IPS DF 6.9 (cell line): ENCODE data around the gene SLC29A2.

ENCODE experiments used
- DNase-seq: peaks from one replicate; pipeline ENCODE4 v3.0.0-alpha.2; 2013; ENCODE audit warnings: low read depth, low spot score
- H3K27ac ChIP-seq: one replicate; pipeline ENCODE4 v1.5.1; 2013; ENCODE audit warnings: low read length, control low read depth
- H3K27me3 ChIP-seq: 2 replicates; pipeline ENCODE4 v1.6.1; 2013; ENCODE audit warnings: mild to moderate bottlenecking, low read length; ENCODE audit not compliant: control insufficient read depth, insufficient read depth
- H3K36me3 ChIP-seq: 2 replicates; pipeline ENCODE4 v1.6.1; 2013; ENCODE audit warnings: low read length; ENCODE audit not compliant: control insufficient read depth, insufficient read depth
- H3K4me1 ChIP-seq: 2 replicates; pipeline ENCODE4 v1.6.1; 2013; ENCODE audit warnings: low read length; ENCODE audit not compliant: control insufficient read depth, insufficient read depth
- H3K4me3 ChIP-seq: 2 replicates; pipeline ENCODE4 v1.5.1; 2013; ENCODE audit warnings: mild to moderate bottlenecking, low read length
- H3K9me3 ChIP-seq: 2 replicates; pipeline ENCODE4 v1.6.1; 2013; ENCODE audit warnings: low read length, inconsistent platforms; ENCODE audit not compliant: control insufficient read depth, insufficient read depth
- WGBS: extraction: QIAGEN DNeasy Blood & Tissue Kit; methylation state at CpG from one replicate; pipeline ENCODE4 v1.1.7; 2013; ENCODE audit warnings: mixed read lengths, missing lambda C conversion rate; ENCODE audit not compliant: insufficient read length, insufficient coverage; 5-methylcytosine and 5-hydroxymethylcytosine counted together

The SLC29A2 gene

DNA sequence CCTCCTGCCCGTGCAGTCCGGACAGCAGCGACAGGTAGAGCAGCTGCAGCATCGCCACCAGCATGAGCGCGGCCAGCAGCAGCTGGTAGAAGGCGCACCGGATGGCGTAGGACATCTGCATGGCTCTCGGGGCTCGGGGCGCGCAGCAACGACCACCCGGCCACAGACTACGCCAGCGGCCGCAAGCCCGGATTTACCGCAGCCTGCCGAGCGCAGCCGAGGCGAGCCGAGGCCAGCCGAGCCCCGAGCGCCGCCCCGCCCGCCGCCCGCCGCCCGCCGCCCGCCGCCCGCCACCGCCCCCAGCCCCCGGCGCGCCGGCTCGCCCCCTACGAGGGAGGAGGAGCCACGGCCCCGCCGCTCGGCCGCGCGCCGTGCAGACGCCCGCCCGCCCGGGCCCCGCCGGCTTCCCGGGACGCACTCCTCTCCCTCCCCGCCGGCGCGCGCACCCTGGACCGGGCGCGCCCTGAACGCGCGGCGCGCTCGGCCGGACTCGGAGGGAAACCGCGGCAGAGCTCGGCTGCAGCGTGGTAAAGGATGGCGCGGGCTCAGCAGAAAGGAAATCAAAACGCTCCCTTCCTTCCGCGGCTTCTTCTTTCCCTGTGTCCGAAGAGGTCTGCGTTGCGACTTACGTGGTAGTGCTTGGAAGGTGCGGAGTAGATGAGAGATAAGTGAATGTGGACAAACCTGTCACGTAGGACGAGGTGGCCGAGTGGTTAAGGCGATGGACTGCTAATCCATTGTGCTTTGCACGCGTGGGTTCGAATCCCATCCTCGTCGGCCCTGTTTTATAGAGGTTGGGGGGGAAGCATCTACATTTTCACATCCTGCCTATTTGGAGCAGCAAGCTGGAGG is 23.9 kb downstream of the SLC29A2 start, which contains the start of gene B4GAT1:
Gene B4GAT1 (minus strand): TSS at position 205 of the 852 bp plus-strand sequence. CDS start 84 bp downstream, at position 121.
- peak within 1 kb of the TSS; percentile 95 for H3K4me3 ChIP-seq
- no peaks in the 10 kb centered on the region for H3K27me3 ChIP-seq
- H3K4me1 ChIP-seq, result no peaks in the 10 kb centered on the region
- WGBS, result no CpG with 5 or more reads among the region's 101 CpGs
- H3K27ac ChIP-seq, result no peak within 1 kb of the TSS
- DNase-seq, result no peak
- no peaks in the 10 kb centered on the region for H3K9me3 ChIP-seq
- H3K36me3 ChIP-seq, result no peaks in the 10 kb centered on the region

DNA sequence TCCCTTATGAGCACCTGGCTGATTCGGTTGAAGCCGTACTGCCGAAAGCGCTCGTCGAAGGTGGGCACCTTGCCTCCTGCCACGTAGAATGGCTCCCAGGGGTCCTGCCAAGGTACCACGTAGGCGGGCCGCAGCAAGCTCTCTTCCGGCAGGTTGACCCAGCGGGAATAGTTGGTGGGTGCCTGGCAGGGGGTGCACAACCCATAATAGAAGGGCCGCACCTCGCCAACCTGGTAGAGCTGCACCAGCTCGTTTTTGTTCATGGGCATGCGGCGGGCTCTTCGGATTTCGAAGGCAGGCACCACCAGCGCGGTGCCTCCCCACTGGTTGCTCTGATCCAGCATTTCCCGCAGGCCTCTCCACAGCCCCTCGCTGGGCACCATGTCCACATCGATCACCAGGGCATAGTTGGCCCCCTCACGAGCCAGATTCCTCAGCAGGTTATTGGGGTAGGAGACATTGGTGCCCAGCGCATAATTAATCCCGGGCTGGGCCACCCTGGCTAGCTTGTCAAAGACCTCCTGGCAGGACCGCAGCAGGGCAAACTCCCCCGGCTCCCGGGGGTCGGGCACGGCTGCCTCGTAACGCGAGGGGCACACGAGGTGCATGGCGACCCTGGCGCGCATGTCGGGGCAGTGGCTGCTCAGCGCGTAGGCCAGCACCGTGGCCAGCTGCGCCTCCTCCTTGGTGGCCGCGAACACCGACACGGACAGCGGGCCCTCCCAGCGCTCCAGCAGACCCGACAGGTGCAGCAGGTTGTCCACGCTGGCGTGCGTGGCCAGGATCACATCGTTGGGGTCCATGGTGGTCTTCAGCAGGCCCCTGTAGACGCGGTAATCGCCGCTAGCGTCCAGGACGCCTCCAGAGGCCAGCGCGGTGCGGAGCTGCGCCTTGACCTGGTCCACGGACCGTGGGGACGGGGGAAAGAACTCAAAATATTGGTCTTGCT is 24.8 kb downstream of the SLC29A2 start:
- Histone ChIP-seq H3K27me3 (no peaks in the 10 kb centered on the region), H3K4me1 (no peaks in the 10 kb centered on the region), H3K4me3 (peak overlapping the region; percentile 95), H3K27ac (no peak overlapping the region), H3K9me3 (no peaks in the 10 kb centered on the region), H3K36me3 (peaks cover 2% of the 10 kb centered on the region)
- DNase-seq, result no peak
- no CpG with 5 or more reads among the region's 68 CpGs for WGBS

DNA sequence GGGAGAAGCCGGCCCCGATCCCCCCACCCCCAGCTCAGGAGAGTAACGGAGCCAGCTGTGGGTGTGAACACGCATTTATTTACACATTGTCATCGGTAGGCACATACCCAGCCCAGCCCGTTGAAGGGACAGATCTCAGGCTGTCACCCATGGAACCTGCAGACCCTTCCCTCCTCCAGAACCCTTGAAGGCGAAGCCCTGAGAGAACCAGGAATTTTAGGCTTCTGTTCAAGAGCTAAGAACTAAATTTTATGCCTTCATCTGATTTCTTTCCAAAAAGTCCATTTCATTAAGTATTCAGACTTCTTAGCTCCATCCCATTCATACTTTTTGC is 26.3 kb downstream of the SLC29A2 start:
- no peaks in the 10 kb centered on the region for H3K9me3 ChIP-seq
- no CpG with 5 or more reads among the region's 7 CpGs for WGBS
- DNase-seq, result no peak
- H3K4me3 ChIP-seq, result peak overlapping the region; percentile 8; the same call in 1 of the 2 replicates
- H3K4me1 ChIP-seq, result no peaks in the 10 kb centered on the region
- no peaks in the 10 kb centered on the region for H3K27me3 ChIP-seq
- H3K36me3 ChIP-seq, result peaks cover 10% of the 10 kb centered on the region
- H3K27ac ChIP-seq, result no peak overlapping the region

DNA sequence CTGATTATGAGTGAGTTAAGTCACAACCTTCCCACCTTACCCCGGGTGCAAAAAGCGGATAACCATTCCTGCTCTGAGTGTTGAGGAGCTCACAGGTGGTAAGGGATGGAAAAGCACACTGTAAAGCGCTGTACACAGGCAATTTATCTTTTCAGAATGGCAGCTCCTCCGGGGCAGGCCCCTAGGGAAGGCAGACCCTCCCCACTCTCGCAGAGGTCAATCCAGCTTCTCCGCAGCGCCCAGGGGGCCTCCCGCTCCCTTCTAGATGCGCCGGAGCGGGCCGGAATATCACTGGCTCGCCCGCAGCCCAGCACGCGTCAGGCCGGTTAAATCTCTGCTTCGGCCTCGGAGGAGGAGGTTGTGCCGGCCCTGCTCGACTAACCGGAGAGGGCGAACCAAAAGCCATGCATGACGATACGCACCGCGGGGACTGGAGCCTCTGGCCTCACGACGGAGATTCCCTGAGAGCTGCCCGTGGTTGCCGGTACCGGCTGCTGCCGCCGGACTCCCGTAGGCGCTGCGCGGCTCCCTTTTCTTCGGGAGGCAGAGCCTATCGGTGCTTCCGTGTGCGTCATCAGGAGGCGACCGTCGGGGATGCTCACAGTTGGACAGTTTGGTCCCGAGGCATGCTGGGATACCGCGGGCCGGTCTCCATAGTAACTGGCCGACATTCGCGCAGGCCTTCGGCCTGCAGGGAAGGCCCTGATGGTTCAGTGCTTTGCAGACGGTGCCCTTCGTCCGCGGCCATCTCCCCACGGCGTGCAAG is 26.8 kb downstream of the SLC29A2 start, which contains the start of gene BRMS1:
Gene BRMS1 (minus strand): TSS at position 555 of the 766 bp plus-strand sequence. CDS start 2,870 bp downstream, outside the sequence.
- no peaks in the 10 kb centered on the region for H3K4me1 ChIP-seq
- DNase-seq, result peak; percentile 95
- H3K4me3 ChIP-seq, result peak within 1 kb of the TSS; percentile 74
- no peak within 1 kb of the TSS for H3K27ac ChIP-seq
- no CpG with 5 or more reads among the region's 59 CpGs for WGBS
- H3K27me3 ChIP-seq, result no peaks in the 10 kb centered on the region
- H3K9me3 ChIP-seq, result no peaks in the 10 kb centered on the region
- peaks cover 14% of the 10 kb centered on the region for H3K36me3 ChIP-seq

DNA sequence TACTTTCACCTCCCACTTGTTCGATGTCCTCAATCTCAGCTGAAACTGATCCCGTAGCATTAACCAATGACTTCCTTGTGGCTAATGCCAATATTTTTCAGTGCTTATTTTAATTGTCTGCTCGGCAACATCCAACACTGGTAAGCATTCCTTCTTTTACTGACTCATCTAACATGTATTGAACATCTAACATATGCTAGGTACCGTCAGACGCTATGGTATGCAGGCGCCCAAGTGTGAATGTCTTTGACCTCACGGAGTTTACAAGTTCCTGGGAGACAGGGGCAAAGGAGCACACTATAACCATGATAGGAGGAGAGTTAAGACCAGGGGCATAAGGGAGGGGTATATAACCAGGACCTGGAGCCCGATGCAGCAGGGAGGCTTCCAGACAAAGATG is 28.4 kb downstream of the SLC29A2 start:
- Histone ChIP-seq H3K9me3 (no peaks in the 10 kb centered on the region), H3K4me3 (no peak overlapping the region), H3K27ac (no peak overlapping the region), H3K27me3 (no peaks in the 10 kb centered on the region), H3K4me1 (no peaks in the 10 kb centered on the region), H3K36me3 (peaks cover 21% of the 10 kb centered on the region)
- no peak for DNase-seq
- WGBS, result no CpG with 5 or more reads among the region's 8 CpGs

DNA sequence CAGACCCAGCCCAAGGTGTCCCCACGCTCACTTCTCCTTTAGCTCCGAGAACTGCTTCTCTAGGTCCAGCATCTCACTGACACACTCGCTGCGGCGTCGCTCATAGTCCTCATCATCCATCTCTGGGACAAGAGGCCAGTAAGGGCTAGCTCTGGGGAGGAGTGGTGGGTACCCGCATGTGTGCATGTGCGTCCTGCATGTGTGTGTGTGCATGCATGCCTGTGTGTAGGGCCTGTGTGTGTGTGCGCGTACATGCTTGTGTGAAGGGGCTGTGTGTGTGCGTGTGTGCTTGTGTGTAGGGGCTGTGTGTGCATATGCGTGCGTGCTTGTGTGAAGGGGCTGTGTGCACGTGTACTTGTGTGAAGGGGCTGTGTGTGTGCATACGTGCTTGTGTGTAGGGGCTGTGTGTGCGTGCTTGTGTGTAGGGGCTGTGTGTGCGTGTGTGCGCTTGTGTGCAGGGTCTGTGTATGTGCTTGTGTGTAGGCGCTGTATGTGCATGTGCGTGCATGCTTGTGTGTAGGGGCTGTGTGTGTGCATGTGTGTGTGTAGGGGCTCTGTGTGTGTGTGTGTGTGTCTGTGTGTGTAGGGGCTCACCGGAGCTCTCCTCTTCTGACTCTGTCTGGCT is 29.9 kb downstream of the SLC29A2 start:
- Histone ChIP-seq H3K4me1 (peaks cover 3% of the 10 kb centered on the region; the same call in 1 of the 2 replicates), H3K36me3 (peaks cover 25% of the 10 kb centered on the region), H3K9me3 (no peaks in the 10 kb centered on the region), H3K27ac (no peak overlapping the region), H3K27me3 (no peaks in the 10 kb centered on the region), H3K4me3 (no peak overlapping the region)
- WGBS, result no CpG with 5 or more reads among the region's 21 CpGs
- DNase-seq, result no peak

DNA sequence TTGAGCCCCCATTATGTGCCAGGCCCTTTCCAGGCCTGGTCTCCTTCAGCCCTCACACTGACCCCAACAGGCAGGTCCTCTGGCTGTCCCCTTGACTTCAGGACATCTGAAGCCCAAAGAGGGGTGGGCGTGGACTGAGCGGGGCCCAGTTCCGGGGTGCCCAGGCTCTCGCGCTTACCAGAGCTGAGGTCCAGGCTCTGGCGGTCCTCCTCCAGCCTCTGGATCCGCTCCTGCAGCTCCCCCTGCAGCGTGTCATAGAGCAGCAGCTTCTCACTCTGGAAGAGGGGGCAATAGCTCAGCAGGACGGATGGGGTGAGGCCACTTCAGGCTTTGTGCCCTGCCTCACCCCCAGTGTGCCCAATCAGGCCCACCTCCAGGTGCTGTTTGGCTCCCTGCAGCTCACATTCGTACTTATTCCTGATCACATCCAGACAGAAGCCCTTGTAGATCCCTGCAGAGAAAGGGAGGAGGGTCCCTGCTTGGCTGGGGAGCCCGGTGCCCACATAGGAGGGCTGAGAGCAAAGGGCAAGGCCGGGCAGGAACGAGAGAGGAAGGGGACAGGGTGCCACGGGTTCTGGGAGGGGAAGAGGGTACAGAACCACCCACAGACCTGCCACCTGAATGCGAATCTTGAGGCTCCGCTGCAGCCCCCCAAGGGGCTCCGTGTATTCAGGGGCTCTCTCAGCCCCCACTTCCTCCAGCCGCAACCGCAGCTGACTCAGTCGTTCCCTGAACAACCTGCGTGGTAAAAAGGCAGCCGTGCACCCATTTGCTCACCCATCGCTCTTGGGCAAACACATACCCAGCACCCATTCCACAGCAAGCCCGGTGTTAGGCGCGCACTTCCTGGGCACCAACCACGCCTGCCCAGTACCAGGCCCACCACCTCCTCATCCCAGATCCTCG is 30.7 kb downstream of the SLC29A2 start:
- no peak overlapping the region for H3K4me3 ChIP-seq
- H3K9me3 ChIP-seq, result no peaks in the 10 kb centered on the region
- H3K36me3 ChIP-seq, result peaks cover 25% of the 10 kb centered on the region
- DNase-seq, result no peak
- H3K27ac ChIP-seq, result no peak overlapping the region
- H3K4me1 ChIP-seq, result peaks cover 3% of the 10 kb centered on the region; the same call in 1 of the 2 replicates
- no CpG with 5 or more reads among the region's 28 CpGs for WGBS
- no peaks in the 10 kb centered on the region for H3K27me3 ChIP-seq

DNA sequence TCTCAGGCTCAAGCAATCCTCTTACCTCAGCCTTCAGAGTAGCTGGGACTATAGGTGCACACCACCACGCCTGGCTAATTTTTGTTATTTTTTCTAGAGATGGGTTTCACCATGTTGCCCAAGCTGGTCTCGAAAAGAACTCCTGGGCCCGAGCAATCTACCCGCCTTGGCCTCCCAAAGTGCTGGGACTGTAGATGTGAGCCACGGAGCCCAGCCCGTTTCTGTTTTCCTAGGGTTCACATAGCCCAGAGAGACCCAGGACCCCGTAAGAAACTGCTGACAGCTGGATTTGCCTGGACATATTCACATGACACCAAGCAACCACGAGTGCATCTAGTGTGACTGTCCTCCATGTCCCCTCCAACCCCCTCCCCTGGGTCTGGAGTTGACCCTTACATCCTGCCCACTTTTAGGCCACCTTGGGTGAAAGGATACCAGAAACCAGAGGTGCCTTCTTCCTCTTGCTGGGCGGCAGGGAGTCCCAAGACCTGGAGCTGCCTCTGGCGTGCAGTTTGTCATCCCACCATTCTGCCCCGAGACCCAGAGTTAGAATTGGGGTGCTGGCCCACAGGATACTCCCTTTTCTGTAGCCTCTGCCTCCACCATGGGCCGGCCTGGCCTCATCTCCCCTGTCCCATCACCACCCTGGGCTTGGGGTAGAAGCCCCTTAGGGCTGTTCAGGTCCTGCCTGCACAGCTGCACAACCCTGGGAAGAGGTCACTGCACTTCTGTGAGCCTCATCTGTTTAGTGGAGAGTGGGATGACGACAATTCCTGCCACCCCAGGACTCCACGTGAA is 31.7 kb downstream of the SLC29A2 start:
- no CpG with 5 or more reads among the region's 14 CpGs for WGBS
- no peak overlapping the region for H3K27ac ChIP-seq

More for the DNA sequence above, 31.7 kb downstream of the SLC29A2 start:
- no peaks in the 10 kb centered on the region for H3K27me3 ChIP-seq
- H3K9me3 ChIP-seq, result no peaks in the 10 kb centered on the region
- peaks cover 5% of the 10 kb centered on the region; the same call in 1 of the 2 replicates for H3K4me1 ChIP-seq
- peaks cover 25% of the 10 kb centered on the region for H3K36me3 ChIP-seq
- DNase-seq, result no peak
- no peak overlapping the region for H3K4me3 ChIP-seq
